Stimulated activated naive CD8-positive, alpha-beta T cell treated with anti-CD3 and anti-CD28 coated beads, Interleukin-15, amount 100 ng/mL, for 72 hours (primary cell): ENCODE results near the gene ZNF777.
A peak's percentile ranks its signal among the peaks of the same experiment; 100 is the strongest.

Source experiments
- ATAC-seq: fragments of 150-1000 bp; cut with Tn5 transposase; 2 replicates; pipeline ENCODE4 v1.10.0; 2021; ENCODE audit warnings: mild to moderate bottlenecking, moderate library complexity
- DNase-seq, 2 donors: peaks; one replicate each; pipeline ENCODE4 v3.0.0; 2021 to 2022
- H3K27ac Mint-ChIP-seq, 2 donors: one replicate each; pipeline ENCODE4 v1.8.0; 2022; ENCODE audit warnings: mild to moderate bottlenecking in 2 of 2, mixed read lengths in 2 of 2, moderate library complexity in 2 of 2
- H3K27me3 Mint-ChIP-seq: one replicate; pipeline ENCODE4 v1.8.0; 2022; ENCODE audit warnings: mixed read lengths
- H3K4me1 Mint-ChIP-seq: one replicate; pipeline ENCODE4 v1.8.0; 2022; ENCODE audit warnings: mild to moderate bottlenecking, mixed read lengths
- H3K4me3 Mint-ChIP-seq, 2 donors: one replicate each; pipeline ENCODE4 v1.8.0; 2022; ENCODE audit warnings: mild to moderate bottlenecking in 2 of 2, mixed read lengths in 2 of 2, moderate library complexity in 1 of 2
- H3K9me3 Mint-ChIP-seq, 2 donors: one replicate each; pipeline ENCODE4 v1.8.0; 2022; ENCODE audit warnings: mixed read lengths in 2 of 2

ZNF777 gene

GRCh38 chr7:149444287-149444686 is 16.6 kb downstream of the ZNF777 start:
- H3K4me3 Mint-ChIP-seq, result no peak overlapping the region
- H3K9me3 Mint-ChIP-seq, result no peaks in the 10 kb centered on the region
- no peaks in the 10 kb centered on the region for H3K27me3 Mint-ChIP-seq
- DNase-seq (no peak), ATAC-seq (no peak)
- H3K27ac Mint-ChIP-seq, result no peak overlapping the region
- peaks cover 22% of the 10 kb centered on the region for H3K4me1 Mint-ChIP-seq

GRCh38 chr7:149443523-149443922 is 17.3 kb downstream of the ZNF777 start:
- Mint-ChIP-seq H3K27ac (no peak overlapping the region), H3K4me3 (no peak overlapping the region), H3K9me3 (no peaks in the 10 kb centered on the region), H3K27me3 (no peaks in the 10 kb centered on the region), H3K4me1 (peaks cover 22% of the 10 kb centered on the region)
- no peak for DNase-seq
- ATAC-seq, result no peak

- Mint-ChIP-seq H3K9me3 (no peaks in the 10 kb centered on the region), H3K4me3 (no peak overlapping the region), H3K4me1 (peaks cover 22% of the 10 kb centered on the region), H3K27me3 (no peaks in the 10 kb centered on the region), H3K27ac (no peak overlapping the region)
- no peak for DNase-seq
- ATAC-seq, result no peak
These were observed 17.9 kb downstream of the ZNF777 start for GRCh38 chr7:149442924-149443323.

- H3K9me3 Mint-ChIP-seq, result no peaks in the 10 kb centered on the region
- H3K27me3 Mint-ChIP-seq, result no peaks in the 10 kb centered on the region
- peaks cover 13% of the 10 kb centered on the region for H3K4me1 Mint-ChIP-seq
- H3K27ac Mint-ChIP-seq, result peak overlapping the region; percentile 23 to 43
- DNase-seq (no peak), ATAC-seq (peak; percentile 74)
- H3K4me3 Mint-ChIP-seq, result no peak overlapping the region
These were observed 20.6 kb downstream of the ZNF777 start for GRCh38 chr7:149440222-149440621.

- no peak for ATAC-seq
These were observed 24.5 kb downstream of the ZNF777 start for GRCh38 chr7:149436358-149436757.

GRCh38 chr7:149433124-149433523 is 27.7 kb downstream of the ZNF777 start:
- DNase-seq (no peak), ATAC-seq (no peak)
- Mint-ChIP-seq H3K27ac (peak overlapping the region in 1 of 2 donors; percentile 23), H3K27me3 (no peaks in the 10 kb centered on the region), H3K4me3 (no peak overlapping the region), H3K4me1 (peaks cover 14% of the 10 kb centered on the region), H3K9me3 (no peaks in the 10 kb centered on the region)

More at GRCh38 chr7:149436358-149436757, 24.5 kb downstream of the ZNF777 start:
- Mint-ChIP-seq H3K27me3 (no peaks in the 10 kb centered on the region), H3K9me3 (no peaks in the 10 kb centered on the region), H3K4me3 (no peak overlapping the region), H3K27ac (peak overlapping the region in 1 of 2 donors; percentile 71), H3K4me1 (peaks cover 13% of the 10 kb centered on the region)
- no peak for DNase-seq

DNA sequence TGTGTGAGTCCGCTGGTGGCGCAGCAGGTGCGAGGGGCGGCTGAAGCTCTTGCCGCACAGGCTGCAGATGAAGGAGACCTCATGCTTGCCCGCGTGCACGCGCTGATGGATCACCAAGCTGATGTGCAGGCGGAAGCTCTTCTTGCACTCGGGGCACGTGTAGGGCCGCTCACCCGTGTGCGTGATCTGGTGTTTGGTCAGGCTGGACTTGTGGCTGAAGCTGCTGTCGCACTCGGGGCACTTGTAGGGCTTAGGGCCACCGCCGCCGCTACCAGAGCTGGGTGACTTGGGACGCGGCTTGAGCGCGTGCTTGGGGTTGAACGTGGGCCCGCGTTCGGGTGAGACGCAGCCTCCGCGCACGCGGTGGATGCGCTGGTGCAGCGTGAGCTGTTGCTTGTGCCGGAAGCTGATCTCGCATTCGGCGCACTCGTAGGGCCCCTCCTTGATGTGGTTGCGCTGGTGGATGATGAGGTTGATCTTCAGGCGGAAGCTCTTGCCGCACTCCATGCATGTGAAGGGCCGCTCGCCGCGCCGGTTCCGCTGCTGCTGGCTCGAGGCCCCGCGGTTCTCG is 28.7 kb downstream of the ZNF777 start:
- H3K27me3 Mint-ChIP-seq, result no peaks in the 10 kb centered on the region
- no peak overlapping the region for H3K4me3 Mint-ChIP-seq
- H3K9me3 Mint-ChIP-seq, result no peaks in the 10 kb centered on the region
- no peak overlapping the region for H3K27ac Mint-ChIP-seq
- DNase-seq (no peak), ATAC-seq (peak; percentile 24)
- H3K4me1 Mint-ChIP-seq, result peaks cover 14% of the 10 kb centered on the region

DNA sequence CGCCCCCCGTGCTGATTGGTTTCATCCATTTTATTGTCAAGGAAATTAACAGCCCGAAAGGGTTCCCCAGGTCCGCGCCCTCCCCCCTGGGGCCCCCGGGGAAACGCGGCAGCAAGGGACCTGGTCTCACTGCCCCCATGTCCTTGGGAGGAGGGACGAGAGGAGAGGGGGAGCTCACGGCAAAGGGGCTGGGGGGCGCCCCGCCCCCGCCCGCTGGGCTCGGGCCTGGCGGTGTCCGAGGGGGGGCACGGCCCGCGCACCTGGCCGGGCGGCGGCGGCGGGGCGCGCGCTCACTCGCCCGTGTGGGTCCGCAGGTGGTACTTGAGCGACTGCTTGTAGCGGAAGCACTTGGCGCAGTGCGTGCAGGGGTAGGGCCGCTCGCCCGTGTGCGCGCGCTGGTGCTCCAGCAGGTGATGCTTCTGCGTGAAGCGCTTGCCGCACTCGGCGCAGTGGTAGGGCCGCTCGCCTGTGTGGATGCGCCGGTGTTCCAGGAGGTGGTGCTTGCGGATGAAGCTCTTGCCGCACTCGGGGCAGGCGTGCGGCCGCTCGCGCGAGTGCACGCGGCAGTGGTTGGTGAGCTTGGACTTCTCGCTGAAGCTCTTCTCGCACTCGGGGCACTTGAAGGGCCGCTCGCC is 29.3 kb downstream of the ZNF777 start:
- Mint-ChIP-seq H3K27ac (no peak overlapping the region), H3K4me1 (peaks cover 14% of the 10 kb centered on the region), H3K9me3 (no peaks in the 10 kb centered on the region), H3K27me3 (no peaks in the 10 kb centered on the region), H3K4me3 (no peak overlapping the region)
- DNase-seq, result no peak
- peak; percentile 76 for ATAC-seq

DNA sequence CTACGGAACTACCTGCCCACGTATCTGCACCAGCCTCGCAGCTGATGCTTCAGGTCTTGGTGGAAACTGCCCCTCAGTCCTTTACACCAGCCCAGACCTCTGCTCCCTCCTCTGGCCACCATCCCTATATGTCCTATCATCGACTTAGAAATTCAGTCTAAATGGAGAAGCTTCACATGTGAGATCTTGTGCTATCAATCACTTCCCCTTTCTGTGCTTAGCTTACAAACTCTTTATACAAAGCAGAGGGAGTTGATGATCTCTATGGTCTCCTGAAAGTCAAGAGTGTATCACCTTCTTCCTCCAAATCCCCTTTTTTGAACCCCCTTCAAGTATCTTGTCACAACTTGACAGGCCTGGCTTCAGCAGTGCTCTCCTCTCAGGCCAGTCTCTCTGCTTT is 30.7 kb downstream of the ZNF777 start:
- no peaks in the 10 kb centered on the region for H3K27me3 Mint-ChIP-seq
- peaks cover 14% of the 10 kb centered on the region for H3K4me1 Mint-ChIP-seq
- ATAC-seq (no peak), DNase-seq (no peak)
- H3K4me3 Mint-ChIP-seq, result no peak overlapping the region
- H3K27ac Mint-ChIP-seq, result peak overlapping the region in 1 of 2 donors; percentile 2
- no peaks in the 10 kb centered on the region for H3K9me3 Mint-ChIP-seq

DNA sequence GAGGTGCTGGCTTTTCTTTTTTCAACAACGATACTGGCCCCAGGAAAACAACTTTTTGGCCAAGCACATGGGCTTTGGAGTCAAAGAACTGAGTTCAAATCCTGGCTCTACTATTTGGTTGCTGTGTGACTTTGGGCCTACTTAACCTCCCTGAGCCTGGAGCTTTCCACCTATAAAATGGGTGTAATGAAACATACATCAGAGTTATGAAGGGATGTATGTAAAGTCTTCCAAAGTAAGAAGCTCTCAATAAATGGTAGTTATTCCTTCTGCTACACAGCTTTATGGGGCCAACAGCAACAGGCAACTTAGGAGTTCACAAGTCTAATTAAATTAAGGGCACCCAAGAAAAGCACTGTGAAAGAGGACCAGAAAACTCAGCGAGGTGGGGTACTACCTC is 33.0 kb downstream of the ZNF777 start:
- DNase-seq, result no peak
- Mint-ChIP-seq H3K27me3 (no peaks in the 10 kb centered on the region), H3K9me3 (no peaks in the 10 kb centered on the region), H3K4me3 (no peak overlapping the region), H3K4me1 (peaks cover 14% of the 10 kb centered on the region), H3K27ac (no peak overlapping the region)
- no peak for ATAC-seq

DNA sequence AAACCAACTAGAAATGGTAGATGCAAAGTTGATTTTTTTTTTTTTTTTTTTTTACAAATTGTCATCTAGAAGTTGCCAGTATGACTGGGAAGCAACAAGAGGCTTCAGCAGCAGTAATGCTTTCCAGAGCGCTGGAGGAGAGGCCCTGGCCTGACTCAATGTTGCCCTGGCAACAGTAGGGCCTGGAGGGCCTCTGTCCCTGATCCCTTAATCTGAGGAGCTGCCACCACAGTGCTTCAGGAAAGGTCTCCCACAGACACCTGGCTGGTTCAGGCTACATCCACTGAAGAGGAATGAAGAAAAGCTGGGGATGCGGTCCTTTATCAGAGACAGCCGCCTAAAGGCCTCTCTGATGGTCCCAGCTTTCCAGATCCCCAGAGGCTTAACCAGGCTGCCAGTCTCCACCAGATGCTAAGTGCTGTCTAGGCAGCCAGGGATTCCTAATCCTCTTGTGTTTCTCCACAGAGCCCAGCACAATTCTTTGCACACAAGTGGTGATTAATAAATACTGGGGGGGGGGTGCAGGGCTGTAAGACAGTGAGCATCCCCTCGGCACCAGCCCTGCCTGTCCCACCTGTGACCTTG is 33.7 kb downstream of the ZNF777 start:
- DNase-seq (no peak), ATAC-seq (no peak)
- H3K4me3 Mint-ChIP-seq, result no peak overlapping the region
- H3K27me3 Mint-ChIP-seq, result no peaks in the 10 kb centered on the region
- H3K9me3 Mint-ChIP-seq, result no peaks in the 10 kb centered on the region
- peaks cover 15% of the 10 kb centered on the region for H3K4me1 Mint-ChIP-seq
- no peak overlapping the region for H3K27ac Mint-ChIP-seq

DNA sequence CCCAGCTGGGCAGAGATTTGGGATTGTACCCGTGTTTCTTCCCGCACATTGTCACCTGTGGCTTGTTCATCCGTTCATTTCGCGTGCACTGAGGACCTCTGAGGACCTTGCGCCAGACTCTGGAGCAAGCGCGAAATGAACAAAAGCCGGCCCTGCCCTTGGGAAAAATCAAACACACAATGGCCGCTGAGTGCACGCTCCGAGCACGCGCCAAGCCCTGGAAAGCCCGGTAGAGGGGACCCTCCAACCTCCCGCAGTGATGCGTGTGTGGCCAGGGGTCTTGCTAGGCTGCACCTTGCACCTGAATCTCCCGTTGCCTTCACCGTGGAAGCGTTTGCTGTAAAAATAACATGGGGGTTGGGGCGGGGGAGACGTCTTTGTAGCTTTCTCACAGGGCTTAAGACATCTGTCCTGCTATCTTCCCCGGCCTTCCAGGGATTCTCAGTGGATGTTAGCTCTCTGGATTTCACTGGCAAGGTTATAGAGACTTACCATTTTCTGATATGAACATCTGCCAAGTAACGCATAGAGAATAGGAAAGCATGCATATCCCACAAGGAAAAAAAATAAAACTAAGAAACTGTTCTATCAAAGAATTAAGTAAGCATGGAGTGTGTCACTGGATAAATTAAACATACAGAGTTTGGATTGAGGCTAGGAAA is 37.3 kb downstream of the ZNF777 start:
- H3K4me1 Mint-ChIP-seq, result peaks cover 13% of the 10 kb centered on the region
- DNase-seq, result no peak
- no peaks in the 10 kb centered on the region for H3K9me3 Mint-ChIP-seq
- ATAC-seq, result no peak
- no peaks in the 10 kb centered on the region for H3K27me3 Mint-ChIP-seq
- peak overlapping the region; percentile 79 to 83 for H3K4me3 Mint-ChIP-seq
- H3K27ac Mint-ChIP-seq, result no peak overlapping the region

DNA sequence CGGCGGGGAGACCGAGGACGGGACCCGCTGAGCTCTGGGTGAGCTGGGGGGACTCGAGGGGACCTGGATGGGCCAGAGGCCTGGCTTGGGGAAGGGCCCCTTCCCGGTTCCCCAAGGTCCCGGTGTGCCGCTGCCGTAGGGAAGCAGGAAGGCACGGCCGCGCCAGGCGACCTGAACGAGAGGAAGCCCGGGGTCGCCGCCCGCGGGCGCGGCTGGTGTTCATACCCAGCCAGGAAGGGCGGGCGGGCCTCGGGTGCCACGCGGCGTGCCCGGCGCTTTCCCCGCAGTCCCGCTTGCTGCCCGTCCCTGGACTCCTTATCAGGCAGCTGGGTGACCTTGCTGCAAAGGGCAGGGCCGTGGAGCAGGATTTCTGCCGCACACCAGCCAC is 38.0 kb downstream of the ZNF777 start:
- peak; percentile 4 for ATAC-seq

GRCh38 chr7:149422162-149422913 is 38.5 kb downstream of the ZNF777 start:
- H3K27ac Mint-ChIP-seq, result peak overlapping the region; percentile 82 to 86
- DNase-seq (peak; percentile 78 to 86), ATAC-seq (peak; percentile 96)
- no peaks in the 10 kb centered on the region for H3K9me3 Mint-ChIP-seq
- H3K27me3 Mint-ChIP-seq, result no peaks in the 10 kb centered on the region
- peaks cover 13% of the 10 kb centered on the region for H3K4me1 Mint-ChIP-seq
- H3K4me3 Mint-ChIP-seq, result peak overlapping the region; percentile 83 to 90

More for the DNA sequence above, 38.0 kb downstream of the ZNF777 start:
- H3K9me3 Mint-ChIP-seq, result no peaks in the 10 kb centered on the region
- peak overlapping the region in 1 of 2 donors; percentile 82 for H3K27ac Mint-ChIP-seq
- peaks cover 13% of the 10 kb centered on the region for H3K4me1 Mint-ChIP-seq
- DNase-seq, result peak in 1 of 2 donors; percentile 60
- H3K4me3 Mint-ChIP-seq, result peak overlapping the region; percentile 79 to 83
- no peaks in the 10 kb centered on the region for H3K27me3 Mint-ChIP-seq

GRCh38 chr7:149420006-149420405 is 40.9 kb downstream of the ZNF777 start:
- ATAC-seq (no peak), DNase-seq (no peak)
- Mint-ChIP-seq H3K4me1 (peaks cover 13% of the 10 kb centered on the region), H3K4me3 (peak overlapping the region in 1 of 2 donors; percentile 66), H3K9me3 (no peaks in the 10 kb centered on the region), H3K27ac (no peak overlapping the region), H3K27me3 (peaks cover 7% of the 10 kb centered on the region)
